GM10266 (cell line): Measurements from ENCODE around the gene RTKN2.
"Not testable (repeated sequence)": the region's sequence is repeated elsewhere in the genome, so short reads cannot be mapped to it uniquely, and the experiment has no call there.

ENCODE experiments used
- DNase-seq: peaks from one replicate; pipeline ENCODE4 v3.0.0; 2012; ENCODE audit errors: extremely low spot score
- TF ChIP-seq, protein P1 (sequence below): IDR thresholded peaks from 2 replicates; pipeline ENCODE4 v1.5.1; 2012; ENCODE audit warnings: mild to moderate bottlenecking, low read depth; ENCODE audit not compliant: control insufficient read depth, insufficient read depth; ENCODE audit errors: missing control alignments

Gene RTKN2

DNA sequence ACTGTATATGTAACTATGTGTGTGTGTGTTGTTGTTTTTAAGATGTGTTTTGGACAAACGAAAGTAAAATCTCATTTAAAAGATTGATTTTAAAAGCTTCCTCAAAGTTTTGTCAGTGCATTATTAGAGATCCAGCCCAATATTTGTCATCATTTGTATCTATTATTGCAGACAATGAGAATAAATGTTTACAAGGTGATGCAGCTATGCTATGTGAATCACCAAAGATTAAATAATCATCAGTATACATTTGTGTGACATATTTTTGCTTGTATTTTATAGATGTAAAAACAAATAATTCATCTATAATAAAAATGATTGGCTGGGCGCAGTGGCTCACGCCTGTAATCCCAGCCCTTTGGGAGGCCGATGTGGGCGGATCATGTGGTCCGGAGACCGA is 35.3 kb upstream of the RTKN2 start:
- no peak for DNase-seq
- TF ChIP-seq, protein P1, sequence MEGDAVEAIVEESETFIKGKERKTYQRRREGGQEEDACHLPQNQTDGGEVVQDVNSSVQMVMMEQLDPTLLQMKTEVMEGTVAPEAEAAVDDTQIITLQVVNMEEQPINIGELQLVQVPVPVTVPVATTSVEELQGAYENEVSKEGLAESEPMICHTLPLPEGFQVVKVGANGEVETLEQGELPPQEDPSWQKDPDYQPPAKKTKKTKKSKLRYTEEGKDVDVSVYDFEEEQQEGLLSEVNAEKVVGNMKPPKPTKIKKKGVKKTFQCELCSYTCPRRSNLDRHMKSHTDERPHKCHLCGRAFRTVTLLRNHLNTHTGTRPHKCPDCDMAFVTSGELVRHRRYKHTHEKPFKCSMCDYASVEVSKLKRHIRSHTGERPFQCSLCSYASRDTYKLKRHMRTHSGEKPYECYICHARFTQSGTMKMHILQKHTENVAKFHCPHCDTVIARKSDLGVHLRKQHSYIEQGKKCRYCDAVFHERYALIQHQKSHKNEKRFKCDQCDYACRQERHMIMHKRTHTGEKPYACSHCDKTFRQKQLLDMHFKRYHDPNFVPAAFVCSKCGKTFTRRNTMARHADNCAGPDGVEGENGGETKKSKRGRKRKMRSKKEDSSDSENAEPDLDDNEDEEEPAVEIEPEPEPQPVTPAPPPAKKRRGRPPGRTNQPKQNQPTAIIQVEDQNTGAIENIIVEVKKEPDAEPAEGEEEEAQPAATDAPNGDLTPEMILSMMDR, result no peak

DNA sequence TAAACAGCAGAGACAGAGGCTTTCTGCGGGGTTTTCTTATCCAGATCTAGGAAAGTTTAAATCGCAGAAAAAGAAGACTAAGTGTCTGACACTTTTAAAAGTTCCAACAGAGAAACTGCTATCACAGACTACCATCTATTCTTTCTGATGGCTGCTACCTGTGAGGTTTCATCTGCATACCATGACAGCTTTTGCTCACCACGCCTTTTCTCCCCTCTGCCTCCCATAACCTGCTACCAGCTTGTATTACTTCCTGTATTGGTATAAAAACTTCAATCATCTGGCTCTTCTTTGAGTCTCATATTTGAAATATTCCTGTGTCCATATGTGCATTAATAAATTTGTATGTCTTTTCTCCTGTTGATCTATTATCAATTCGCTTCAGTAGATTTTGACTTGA is 34.1 kb upstream of the RTKN2 start:
- no peak for DNase-seq
- TF ChIP-seq, protein P1, result no peak

DNA sequence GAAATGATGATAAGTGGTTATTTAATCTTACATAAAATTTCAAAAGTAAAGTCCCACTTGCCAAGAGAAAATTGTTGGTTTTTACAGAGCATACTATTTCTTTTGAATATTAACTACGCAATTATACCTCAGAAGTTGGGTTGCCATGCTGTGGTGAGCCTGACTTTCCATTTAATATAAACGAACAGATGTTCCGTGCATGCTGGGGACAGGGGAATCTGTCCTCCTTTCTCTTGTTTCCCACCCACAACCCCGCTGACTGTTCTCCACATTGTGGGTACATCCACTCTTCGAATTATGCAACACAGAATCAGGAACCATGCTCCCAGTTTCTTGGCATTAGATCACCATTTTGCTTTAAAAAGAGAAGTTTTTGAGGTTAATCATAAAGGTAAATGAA is 29.2 kb upstream of the RTKN2 start:
- no peak for DNase-seq
- TF ChIP-seq, protein P1, result no peak

DNA sequence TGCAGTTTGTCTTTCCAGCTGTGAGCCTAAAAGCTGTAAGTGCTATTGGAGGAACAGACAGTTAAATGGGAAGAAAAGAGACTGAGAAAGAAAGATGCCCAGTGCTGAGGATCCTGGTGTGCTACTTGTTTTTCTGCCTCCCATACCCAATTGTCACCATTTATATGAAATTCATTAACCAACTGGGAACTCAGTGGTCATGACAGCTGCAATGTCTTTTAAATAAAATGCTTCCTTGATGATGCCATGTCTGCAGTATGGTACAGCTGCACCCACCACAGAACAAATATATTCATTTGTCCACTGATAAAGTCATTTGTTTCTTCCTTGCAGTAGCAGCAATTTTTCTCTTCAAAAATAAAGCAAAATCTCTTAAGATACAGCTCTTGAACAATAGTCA is 15.6 kb upstream of the RTKN2 start:
- TF ChIP-seq, protein P1, result no peak
- no peak for DNase-seq

DNA sequence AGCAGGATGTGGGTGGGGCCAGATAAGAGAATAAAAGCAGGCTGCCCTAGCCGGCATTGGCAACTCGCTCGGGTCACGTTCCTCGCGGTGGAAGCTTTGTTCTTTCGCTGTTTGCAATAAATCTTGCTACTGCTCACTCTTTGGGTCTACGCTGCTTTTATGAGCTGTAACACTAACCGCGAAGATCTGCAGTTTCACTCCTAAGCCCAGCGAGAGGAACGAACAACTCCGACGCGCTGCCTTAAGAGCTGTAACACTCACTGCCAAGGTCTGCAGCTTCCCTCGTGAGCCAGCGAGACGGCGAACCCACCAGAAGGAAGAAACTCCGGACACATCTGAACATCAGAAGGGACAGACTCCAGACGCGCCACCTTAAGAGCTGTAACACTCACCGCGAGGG is 12.7 kb upstream of the RTKN2 start:
- not testable (repeated sequence) for DNase-seq

DNA sequence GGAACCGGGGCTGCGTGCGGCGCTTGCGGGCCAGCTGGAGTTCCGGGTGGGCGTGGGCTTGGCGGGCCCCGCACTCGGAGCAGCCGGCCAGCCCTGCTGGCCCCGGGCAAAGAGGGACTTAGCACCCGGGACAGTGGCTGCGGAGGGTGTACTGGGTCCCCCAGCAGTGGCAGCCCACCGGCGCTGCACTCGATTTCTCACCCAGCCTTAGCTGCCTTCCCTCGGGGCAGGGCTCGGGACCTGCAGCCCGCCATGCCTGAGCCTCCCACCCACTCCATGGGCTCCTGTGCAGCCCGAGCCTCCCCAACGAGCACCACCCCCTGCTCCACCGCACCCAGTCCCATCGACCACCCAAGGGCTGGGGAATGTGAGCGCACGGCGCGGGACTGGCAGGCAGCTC is 11.7 kb upstream of the RTKN2 start:
- not testable (repeated sequence) for DNase-seq

DNA sequence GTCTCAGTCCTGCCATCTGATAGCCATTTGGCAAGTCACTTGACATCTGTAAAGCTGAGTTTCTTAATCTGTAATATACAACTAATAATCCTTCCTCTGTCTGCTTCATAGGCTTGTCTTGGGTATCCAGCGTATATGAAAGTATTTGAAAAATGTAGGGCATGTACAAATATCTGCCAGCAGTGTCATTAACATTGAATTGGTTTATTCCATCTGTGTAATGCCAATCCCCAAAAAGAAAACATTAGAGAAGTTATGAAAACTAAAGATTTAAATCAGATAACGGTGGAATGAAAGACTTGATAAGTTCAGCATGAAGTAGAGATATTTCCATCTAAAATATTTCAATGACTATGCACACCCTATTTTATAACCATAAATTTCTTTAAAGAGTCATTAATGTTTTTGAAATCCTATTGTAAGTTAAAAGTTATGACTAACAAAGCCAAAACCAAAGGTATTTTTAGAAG is 9.8 kb upstream of the RTKN2 start:
- TF ChIP-seq, protein P1, result no peak
- DNase-seq, result no peak

DNA sequence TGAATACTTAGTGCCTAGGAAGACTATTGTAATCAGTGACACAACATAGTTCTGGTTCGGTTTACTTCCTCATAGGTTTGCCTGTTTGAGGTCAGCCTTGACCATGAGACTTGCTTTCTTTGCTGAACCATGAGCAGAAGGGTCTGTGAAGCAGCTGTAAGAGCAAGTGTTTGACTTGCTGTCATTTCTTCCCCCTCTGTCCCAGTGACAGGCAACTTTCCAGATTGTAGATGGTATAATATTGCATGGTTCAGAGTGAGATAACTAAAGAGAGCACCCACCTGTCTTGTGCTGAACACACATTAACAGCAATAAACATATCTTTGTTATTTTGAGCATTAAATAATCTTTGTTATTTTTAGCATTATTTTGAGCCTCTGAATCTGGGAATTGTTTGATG is 9.3 kb upstream of the RTKN2 start:
- TF ChIP-seq, protein P1, result no peak
- DNase-seq, result no peak
